ENCODE results near the gene CCL17.
A peak's percentile ranks its signal among the peaks of the same experiment; 100 is the strongest.

CCL17 gene

DNA sequence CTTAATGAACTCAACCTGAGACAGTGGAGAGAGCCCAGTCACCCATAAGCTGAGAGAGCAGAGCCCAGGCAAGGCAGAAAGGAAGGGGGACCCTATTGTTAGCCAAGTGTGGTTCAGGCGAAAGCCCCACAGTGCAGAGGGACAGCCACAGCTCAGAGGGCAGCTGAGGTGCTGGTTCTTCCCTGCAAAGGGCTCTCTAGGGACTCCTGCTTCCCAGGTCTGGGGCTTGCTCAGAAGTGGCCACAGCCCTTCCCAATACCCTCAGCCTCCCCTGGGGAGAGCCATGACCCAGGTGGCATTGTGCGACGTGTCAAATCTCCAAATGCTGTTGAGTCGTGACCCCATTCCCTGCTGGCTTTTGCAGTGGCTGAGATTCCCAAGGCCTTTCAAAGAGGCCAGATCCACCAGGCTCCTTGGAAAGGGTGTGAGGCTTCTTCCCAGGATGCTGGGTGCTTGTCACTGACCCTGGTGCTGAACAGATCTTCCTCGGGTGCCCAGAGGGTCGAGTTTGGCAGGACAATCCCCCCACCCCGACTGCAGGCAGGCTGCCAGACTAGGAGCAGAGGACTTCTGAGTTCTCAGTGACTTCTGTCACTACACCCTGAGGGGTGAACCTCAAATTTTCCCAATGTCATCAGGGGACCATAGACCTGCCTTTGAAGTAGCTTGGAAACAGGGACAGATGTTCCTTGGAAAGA lies 2.5 kb upstream of the CCL17 start:
- DNase-seq, result no peak

DNA sequence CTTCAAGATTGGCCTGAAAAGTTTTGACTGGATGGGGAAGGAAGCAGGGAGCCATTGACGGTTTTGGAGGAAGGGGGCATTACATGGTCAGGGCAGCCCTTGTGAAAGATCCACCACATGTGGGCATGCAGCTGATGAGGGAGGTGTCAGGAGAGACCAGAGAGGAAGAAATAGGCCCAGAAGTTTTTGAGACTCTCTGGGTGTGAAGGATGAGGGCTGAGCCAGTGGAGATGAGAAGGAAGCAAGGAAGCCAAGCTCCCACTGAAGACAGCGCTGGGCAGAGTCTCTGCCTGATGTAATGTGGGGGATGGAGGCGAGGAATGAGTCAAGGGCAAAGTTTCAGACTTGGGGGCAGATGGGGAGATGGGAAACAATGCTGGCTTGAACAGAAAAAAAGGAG lies 530 bp downstream of the CCL17 start:
- DNase-seq, result no peak

DNA sequence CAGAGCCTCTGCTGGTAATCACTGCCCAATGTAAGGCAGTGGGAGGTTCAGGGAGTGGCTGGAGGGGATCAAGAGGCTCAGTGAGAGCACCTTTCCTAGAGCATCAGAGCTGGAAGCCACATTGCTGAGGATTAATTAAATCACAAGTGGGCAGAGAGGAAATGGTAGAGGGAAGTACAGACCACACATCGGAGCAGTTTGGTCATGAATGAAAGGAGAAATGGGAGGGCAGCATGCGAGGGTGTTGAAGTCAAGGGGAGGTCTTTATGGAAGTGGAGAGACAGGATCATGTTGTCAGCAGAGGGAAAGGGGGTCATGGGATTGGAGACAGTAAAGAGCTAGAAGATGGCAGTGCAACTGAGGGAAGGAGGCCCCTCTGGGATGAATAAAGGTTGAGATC lies 2.3 kb downstream of the CCL17 start:
- no peak for DNase-seq

GRCh38 chr16:57407521-57408353 lies 3.2 kb downstream of the CCL17 start:
- DNase-seq, result no peak

DNA sequence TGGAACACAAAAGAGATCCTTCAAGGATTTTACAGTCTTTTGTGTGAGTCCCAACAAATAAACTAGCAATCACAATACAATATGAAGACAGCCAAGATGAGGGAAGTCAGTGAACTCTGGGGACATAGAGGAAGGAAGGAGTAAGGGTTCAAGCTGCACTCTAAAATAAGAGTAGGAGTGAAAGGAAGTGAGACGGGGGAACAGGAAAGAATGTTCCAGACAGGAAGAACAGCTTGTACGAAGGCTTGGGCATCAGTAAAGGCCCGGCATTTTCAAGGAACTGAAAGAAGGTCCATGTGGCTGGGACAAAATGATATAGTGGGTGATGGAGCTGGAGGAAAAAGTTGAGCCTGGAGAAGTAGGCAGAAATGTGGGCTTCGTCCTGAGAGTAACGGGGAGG lies 4.5 kb downstream of the CCL17 start:
- no peak for DNase-seq

DNA sequence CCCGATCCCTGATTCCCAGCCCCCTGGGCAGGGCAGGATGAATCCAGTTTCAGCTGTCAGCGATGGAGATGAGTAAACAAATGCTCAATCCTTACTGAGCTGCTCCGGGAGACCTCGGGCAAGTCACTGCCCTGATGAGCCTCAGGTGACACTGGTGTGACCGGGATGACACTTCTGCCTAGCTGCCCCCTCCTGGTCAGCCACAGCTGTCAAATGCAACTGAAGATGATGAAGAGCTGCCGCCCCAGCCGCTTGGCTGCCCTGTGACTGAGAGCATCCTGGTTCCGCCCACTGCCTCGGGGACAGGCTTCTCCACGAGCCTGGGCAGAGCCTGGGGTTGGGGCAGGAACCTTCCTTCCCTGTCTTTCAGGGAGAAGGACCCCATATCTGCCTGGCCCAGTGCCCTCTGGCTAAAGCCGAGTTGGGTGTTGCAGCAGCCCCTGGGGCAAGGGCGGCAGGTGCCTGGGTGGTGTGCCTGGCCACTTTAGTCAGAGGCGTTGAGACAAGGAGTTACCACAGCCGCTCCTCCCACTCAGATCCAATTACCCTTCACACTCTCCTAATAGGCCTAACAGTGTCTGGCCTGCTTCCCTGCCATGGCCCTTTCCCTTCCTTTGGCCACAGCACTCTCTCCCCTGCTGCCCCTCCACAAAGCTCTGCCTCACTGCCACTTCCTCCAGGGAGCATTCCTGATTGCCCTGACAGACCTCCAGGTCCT lies 5.5 kb downstream of the CCL17 start:
- DNase-seq, result no peak

DNA sequence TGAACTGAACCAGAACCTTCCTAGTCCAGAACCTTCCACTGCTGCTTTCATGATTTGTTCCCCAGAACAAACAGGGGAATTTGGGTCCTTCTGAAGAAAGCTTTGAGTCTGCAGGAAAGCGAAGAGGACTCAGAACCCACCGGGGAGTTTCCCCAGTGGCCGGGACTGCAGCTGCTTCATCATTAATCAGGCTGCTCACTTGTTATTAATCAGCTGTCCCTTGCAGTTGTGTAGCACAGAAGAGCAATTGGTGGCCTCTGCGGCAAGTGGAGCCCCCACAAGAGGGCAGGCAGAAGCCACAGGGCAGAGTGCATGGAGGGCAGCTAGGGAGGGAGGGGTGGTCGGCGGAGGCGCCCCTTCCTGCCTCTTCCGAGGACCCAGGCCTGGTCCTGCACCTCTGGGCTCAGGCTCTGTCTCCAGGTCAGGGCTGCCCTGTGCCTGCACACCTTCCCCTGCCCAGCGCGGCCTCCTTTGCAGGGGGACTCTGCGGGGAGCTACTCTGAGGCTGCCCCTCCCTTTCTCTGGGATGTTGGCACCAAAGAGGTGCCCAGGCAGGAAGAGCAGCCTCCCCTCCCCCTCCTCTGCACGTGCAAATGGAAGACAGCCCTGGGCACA lies 6.9 kb downstream of the CCL17 start:
- DNase-seq, result no peak

DNA sequence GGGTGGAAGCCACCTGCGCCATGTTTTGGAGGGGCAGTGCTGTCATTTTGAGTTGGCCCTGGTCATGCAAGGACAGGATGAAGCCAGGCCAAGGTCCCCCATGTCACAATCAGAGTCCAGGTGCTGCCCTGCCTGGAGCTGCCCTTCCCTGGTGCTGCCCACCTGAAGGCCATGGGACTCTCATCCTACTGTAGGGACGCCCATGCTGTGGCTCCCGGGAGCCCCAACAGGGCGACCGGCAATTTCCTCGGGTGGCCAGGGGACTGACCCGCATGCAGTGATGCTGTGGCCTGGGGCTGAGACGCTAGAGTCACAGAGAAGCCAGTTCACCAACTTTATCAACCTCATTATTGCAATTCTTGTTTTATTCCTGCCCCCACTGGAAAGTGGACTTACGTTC lies 8.0 kb downstream of the CCL17 start:
- no peak for DNase-seq

GRCh38 chr16:57413301-57413730 lies 8.7 kb downstream of the CCL17 start:
- DNase-seq, result no peak

- DNase-seq, result no peak
These were observed 9.2 kb downstream of the CCL17 start for GRCh38 chr16:57413733-57414132.

DNA sequence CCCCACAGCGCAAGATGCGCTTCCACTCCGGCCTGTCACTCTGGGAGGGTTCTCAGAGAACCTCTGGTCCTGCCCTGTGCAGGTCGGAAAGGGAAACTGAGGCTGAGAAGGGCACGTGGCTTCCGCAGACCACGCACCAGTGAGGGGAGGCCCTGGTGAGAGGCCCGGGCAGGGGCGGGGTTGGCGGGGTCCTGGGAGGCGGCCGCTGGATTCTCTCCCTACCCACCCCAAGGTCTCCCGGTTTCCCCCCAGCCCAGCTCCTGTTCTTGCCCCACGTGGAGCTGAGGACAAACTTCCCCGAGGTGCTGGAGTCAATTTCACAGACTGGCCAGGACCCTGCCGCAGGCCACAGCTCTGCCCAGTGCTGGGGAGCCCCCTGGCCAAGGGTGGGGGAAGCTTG lies 11.5 kb downstream of the CCL17 start:
- DNase-seq, result no peak

GRCh38 chr16:57419506-57419905 lies 14.9 kb downstream of the CCL17 start:
- DNase-seq, result no peak

DNA sequence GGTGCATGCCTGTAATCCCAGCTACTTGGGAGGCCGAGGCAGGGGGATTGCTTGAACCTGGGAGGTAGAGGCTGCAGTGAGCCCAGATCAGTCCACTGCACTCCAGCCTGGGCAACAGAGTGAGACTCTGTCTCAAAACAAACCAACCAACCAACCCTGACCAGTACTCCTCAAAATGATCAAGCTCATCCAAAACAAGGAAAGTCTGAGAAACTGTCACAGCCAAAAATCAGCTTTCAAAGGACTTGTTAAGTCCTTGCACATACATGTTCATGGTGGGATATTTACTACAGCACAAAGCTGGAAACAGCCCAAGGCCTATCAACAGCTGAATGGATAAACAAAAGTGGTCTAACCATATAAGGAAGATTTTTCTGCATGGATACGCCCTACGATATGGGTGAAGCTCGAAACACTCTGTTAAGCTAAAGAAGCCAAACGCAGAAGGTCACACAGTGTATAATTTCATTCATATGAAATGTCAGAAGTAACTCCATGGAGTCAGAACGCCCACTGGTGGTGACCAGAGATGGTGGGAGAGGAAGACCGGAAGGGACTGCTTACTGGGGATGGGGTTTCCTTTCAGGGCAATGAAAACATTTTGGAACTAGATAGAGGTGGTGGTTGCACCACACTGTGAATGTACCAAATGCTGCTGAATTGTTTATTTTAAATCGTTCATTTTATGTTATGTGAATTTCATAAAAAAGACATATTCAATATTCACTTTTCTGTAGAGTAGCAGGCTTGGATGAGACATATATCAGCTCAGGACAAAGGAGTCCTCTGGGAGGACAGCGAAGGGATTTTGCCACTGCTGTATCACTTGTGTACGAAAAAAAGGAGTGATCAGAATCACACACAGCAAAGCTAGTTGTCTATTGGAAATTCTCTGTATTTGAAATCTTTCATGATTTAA lies 17.7 kb downstream of the CCL17 start:
- peak; percentile 22 for DNase-seq

DNA sequence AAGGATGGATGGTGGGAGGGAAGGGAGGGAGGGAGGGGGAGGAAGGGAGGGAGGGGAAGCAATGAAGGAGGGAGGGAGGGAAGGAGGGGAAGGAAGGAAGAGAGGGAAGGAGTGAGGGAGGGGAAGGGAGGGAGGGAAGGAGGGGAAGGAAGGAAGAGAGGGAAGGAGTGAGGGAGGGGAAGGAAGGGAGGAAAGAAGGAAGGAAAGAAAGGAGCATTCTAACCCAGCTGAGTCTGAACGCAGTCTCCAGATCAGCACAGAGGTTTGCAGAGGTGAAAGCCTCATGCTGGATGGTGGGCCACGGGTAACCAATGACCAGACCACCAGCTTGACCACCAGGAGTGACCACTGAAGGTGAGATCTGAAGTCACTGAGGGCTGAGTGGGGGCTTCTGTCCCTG lies 18.6 kb downstream of the CCL17 start:
- DNase-seq, result no peak

DNA sequence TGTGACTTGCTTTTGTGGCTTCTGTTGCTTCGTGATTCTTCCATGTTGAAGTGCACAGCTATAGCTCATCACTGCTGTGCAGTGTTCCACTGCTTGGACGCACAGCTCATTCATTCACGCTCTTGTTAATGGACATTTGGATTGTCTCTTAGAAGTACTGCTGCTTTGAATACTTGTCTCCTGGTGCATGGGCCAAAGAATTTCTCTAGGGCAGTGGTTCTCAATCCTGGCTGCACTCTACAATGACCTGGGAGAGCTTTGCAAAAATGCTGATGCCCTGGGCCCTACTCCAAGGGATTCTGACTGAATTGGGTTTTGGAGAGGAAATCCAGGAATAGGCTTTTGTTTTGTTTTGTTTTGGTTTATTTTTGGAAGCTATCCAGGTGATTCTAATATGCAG lies 20.0 kb downstream of the CCL17 start:
- DNase-seq, result no peak

- no peak for DNase-seq
These were observed 21.8 kb downstream of the CCL17 start for GRCh38 chr16:57426356-57426755.

GRCh38 chr16:57427307-57427706 lies 22.7 kb downstream of the CCL17 start:
- no peak for DNase-seq

DNA sequence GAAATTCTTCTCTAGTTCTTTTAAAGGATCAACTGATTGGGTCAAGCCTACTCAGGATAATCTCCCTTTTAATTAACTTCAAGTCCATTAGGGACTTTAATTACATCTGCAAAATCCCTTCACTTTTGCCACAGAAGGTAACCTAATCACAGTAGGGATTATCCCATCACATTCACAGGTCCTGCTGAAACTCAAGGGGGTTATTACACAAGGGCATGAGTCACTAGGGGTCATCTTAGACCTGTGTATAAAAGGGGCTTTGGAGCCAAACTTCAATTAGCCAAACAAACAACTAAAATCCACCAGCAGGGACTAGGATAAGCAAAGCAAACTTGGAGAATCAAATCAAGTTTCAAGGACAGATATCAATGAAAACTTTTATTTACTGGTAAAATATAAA lies 23.3 kb downstream of the CCL17 start:
- no peak for DNase-seq

- DNase-seq, result no peak
These were observed 26.4 kb downstream of the CCL17 start for GRCh38 chr16:57430955-57431354.

- DNase-seq, result no peak
These were observed 27.9 kb downstream of the CCL17 start for GRCh38 chr16:57432505-57432904.

- no peak for DNase-seq
These were observed 28.4 kb downstream of the CCL17 start for GRCh38 chr16:57432989-57433388.

GRCh38 chr16:57434003-57434402 lies 29.4 kb downstream of the CCL17 start:
- no peak for DNase-seq

Data from amniotic stem cell (primary cell).